AG10803 (cell line): ENCODE data around the gene CAPN9.

ENCODE experiments used
- DNase-seq: peaks from one replicate; pipeline ENCODE4 v3.0.0; 2010; ENCODE audit warnings: low read depth
- H3K4me3 ChIP-seq: 2 replicates; pipeline ENCODE4 v1.5.1; 2011; ENCODE audit warnings: mild to moderate bottlenecking, low read length, control low read depth
- CTCF ChIP-seq: conservative IDR thresholded peaks from 2 replicates; pipeline ENCODE4 v1.5.1; 2011; ENCODE audit warnings: mild to moderate bottlenecking, low read length, control low read depth, inconsistent platforms

CAPN9 gene

GRCh38 chr1:230743899-230744298, 3.3 kb upstream of the CAPN9 start:
- no peak overlapping the region for H3K4me3 ChIP-seq
- no peak for TF ChIP-seq CTCF
- no peak for DNase-seq

DNA sequence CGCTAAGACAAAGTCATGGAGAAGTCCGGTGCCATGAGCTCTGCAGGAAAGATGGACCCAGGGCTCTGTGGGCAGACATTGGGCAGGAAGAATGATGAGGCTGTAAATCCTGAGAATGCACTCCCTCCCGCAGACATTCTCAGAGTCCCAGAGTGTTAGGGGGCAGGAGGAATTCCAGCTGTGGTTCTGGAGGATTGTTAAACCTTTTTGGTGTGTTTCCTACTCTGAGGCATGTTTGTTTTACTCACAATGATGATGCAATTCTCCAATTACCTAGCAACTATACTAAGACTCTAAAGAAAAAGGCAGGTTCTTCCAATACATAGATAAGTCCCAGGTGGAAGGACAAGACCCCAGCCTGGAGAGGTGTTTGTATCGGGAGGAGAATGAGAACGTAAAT, 2.8 kb upstream of the CAPN9 start:
- DNase-seq = peak; percentile 51
- no peak for TF ChIP-seq CTCF
- no peak overlapping the region for H3K4me3 ChIP-seq

DNA sequence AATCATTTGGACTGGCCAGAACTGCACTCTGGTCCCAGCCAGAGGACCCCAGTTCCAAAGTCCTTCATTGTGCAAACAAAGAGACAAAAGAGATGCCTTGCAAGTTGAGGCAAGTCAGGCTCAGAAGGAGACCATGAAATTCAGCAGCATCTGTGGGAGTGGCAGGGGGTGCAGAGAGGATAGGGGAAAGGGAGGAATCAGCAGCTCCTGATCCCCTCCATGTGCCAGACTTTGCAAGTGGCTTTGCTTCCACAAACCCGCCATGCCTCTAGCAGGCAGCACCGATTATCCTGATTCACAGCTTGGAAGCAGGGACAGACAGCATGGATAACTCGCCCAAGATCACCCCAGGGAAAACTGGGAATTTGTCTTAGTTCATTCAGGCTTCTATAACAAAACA, 2.1 kb upstream of the CAPN9 start:
- H3K4me3 ChIP-seq = no peak overlapping the region
- DNase-seq = no peak
- no peak for TF ChIP-seq CTCF

DNA sequence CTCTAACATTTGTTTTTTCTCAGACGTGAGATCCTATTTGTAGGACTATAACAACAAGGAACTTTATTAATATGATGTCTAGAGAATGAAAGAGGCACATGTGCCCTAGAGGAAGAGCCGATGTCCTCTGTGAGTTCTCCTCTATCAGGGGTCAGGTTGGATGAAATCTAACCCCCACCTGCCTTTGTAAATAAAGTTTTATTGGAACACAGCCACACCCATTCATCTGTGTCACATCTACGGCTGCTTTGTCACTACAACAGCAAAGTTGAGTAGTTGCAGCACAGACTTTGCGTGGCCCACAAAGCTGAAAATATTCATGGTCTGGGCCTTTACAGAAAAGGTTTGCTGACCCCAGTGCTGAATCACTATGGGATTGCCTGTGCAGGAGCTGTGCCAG, 571 bp upstream of the CAPN9 start:
- TF ChIP-seq CTCF = no peak
- H3K4me3 ChIP-seq = no peak overlapping the region
- DNase-seq = no peak

- no peak for DNase-seq
- no peak for TF ChIP-seq CTCF
- no peak overlapping the region for H3K4me3 ChIP-seq
These were observed 957 bp downstream of the CAPN9 start for GRCh38 chr1:230747890-230748800.

DNA sequence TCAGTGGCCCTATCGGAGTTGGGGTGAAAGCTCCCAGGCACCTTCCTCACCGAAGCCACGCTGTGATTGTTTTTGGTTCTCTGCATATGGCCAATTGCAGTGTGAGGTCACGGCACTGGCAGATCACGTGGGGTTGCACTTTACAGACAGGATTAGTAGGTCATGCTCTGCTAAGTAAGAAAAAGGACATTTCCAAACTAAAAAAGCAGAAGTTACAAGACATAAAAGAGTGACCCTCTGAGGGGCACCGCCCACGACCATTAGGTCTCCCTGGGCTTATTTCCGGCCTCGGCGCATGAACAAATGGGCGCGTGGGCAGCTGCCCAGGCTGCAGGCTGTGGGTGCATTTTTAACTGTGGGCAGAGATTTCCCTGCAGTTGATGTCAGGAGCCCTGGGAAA, 2.0 kb downstream of the CAPN9 start:
- no peak for TF ChIP-seq CTCF
- DNase-seq = no peak
- no peak overlapping the region for H3K4me3 ChIP-seq

DNA sequence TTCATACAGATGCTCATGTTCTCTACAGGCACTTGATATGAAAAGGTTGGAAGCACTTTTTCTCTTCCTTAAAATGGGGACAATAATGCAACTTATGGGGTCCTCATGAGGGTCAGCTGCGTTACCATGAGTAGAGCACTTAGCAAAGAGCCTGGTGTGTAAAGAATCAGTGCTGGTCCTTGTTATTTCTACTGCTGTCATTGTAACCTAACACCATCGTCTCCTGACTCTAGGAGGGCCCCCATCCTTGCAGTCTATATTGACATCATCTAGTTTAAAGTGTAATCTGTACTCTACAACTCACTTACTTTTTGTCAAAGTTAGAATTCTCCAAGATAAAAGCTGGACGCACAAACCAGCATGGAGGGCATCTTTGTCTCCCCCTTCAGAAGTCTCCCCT, 2.4 kb downstream of the CAPN9 start:
- no peak overlapping the region for H3K4me3 ChIP-seq
- TF ChIP-seq CTCF = no peak

More for the DNA sequence above, 2.4 kb downstream of the CAPN9 start:
- DNase-seq = no peak
